H9 (cell line): Measurements from ENCODE around the gene CTSW. TPM values are rescaled to one million over a fixed set of nuclear protein-coding genes. Genes with fewer than 3 reads are reported as not detected.
A peak's percentile ranks its signal among the peaks of the same experiment; 100 is the strongest.

Source experiments
- DNase-seq: peaks from one replicate; pipeline ENCODE4 v3.0.0-alpha.2; 2017
- H2AFZ ChIP-seq: one replicate; pipeline ENCODE4 v1.6.1; 2013; ENCODE audit warnings: mild to moderate bottlenecking, low read length, control low read depth, moderate library complexity
- H2AK5ac ChIP-seq: 2 replicates; pipeline ENCODE4 v1.6.1; 2013; ENCODE audit warnings: low read length, control low read depth, mixed read lengths; ENCODE audit not compliant: insufficient read length
- H2BK120ac ChIP-seq: one replicate; pipeline ENCODE4 v1.6.1; 2013; ENCODE audit warnings: low read depth, mild to moderate bottlenecking, low read length, control low read depth, inconsistent platforms; ENCODE audit not compliant: poor library complexity, severe bottlenecking
- H2BK12ac ChIP-seq: 2 replicates; pipeline ENCODE4 v1.6.1; 2013; ENCODE audit warnings: low read length, control low read depth, mixed read lengths, low read depth; ENCODE audit not compliant: insufficient read length
- H2BK15ac ChIP-seq: 2 replicates; pipeline ENCODE4 v1.6.1; 2013; ENCODE audit warnings: low read depth, low read length, control low read depth
- H2BK20ac ChIP-seq: one replicate; pipeline ENCODE4 v1.6.1; 2013; ENCODE audit warnings: low read depth, mild to moderate bottlenecking, low read length, control low read depth, inconsistent platforms; ENCODE audit not compliant: poor library complexity, severe bottlenecking
- H2BK5ac ChIP-seq: 2 replicates; pipeline ENCODE4 v1.6.1; 2013; ENCODE audit warnings: low read length, control low read depth, mixed read lengths; ENCODE audit not compliant: insufficient read length
- H3K14ac ChIP-seq: 2 replicates; pipeline ENCODE4 v1.6.1; 2013; ENCODE audit warnings: low read length, control low read depth; ENCODE audit not compliant: insufficient read depth
- H3K18ac ChIP-seq: 2 replicates; pipeline ENCODE4 v1.6.1; 2013; ENCODE audit warnings: low read depth, mild to moderate bottlenecking, mixed read lengths, low read length, control low read depth; ENCODE audit not compliant: insufficient read length
- H3K23ac ChIP-seq: 2 replicates; pipeline ENCODE4 v1.6.1; 2013; ENCODE audit warnings: low read length, control low read depth, mixed read lengths, low read depth; ENCODE audit not compliant: insufficient read length
- H3K23me2 ChIP-seq: 2 replicates; pipeline ENCODE4 v1.6.1; 2013; ENCODE audit warnings: low read depth, mild to moderate bottlenecking, mixed read lengths, low read length, control low read depth; ENCODE audit not compliant: insufficient read length, poor library complexity, severe bottlenecking
- H3K27ac ChIP-seq: 2 replicates; pipeline ENCODE4 v1.5.1; 2013; ENCODE audit warnings: low read length, control low read depth, mixed read lengths, low read depth; ENCODE audit not compliant: insufficient read length
- H3K27me3 ChIP-seq: 2 replicates; pipeline ENCODE4 v1.6.1; 2013; ENCODE audit warnings: low read length, control low read depth, inconsistent platforms; ENCODE audit not compliant: insufficient read depth
- H3K4ac ChIP-seq: 2 replicates; pipeline ENCODE4 v1.6.1; 2013; ENCODE audit warnings: low read depth, mild to moderate bottlenecking, control low read depth, inconsistent platforms, low read length, moderate library complexity
- H3K4me1 ChIP-seq: 2 replicates; pipeline ENCODE4 v1.6.1; 2013; ENCODE audit warnings: low read length, control low read depth, inconsistent platforms; ENCODE audit not compliant: insufficient read depth
- H3K4me2 ChIP-seq: 2 replicates; pipeline ENCODE4 v1.6.1; 2013; ENCODE audit warnings: low read length, control low read depth, mixed read lengths; ENCODE audit not compliant: insufficient read length, insufficient read depth
- H3K56ac ChIP-seq: 2 replicates; pipeline ENCODE4 v1.6.1; 2013; ENCODE audit warnings: low read depth, mild to moderate bottlenecking, mixed read lengths, low read length, control low read depth; ENCODE audit not compliant: insufficient read length
- H3K79me1 ChIP-seq: 2 replicates; pipeline ENCODE4 v1.6.1; 2013; ENCODE audit warnings: low read depth, mild to moderate bottlenecking, moderate library complexity, low read length, control low read depth, inconsistent platforms; ENCODE audit not compliant: insufficient read depth, poor library complexity, severe bottlenecking
- H3K79me2 ChIP-seq: 2 replicates; pipeline ENCODE4 v1.6.1; 2013; ENCODE audit warnings: low read length, control low read depth, inconsistent platforms; ENCODE audit not compliant: insufficient read depth
- H3K9ac ChIP-seq: 2 replicates; pipeline ENCODE4 v1.6.1; 2013; ENCODE audit warnings: low read length, control low read depth, mixed read lengths; ENCODE audit not compliant: insufficient read length; ENCODE audit errors: extremely low read depth
- H3K9me3 ChIP-seq: one replicate; pipeline ENCODE4 v1.6.1; 2013; ENCODE audit warnings: low read depth, low read length, inconsistent platforms; ENCODE audit not compliant: control insufficient read depth
- H3T11ph ChIP-seq: one replicate; pipeline ENCODE4 v1.6.1; 2013; ENCODE audit warnings: mild to moderate bottlenecking, low read length, control low read depth, inconsistent platforms
- H4K20me1 ChIP-seq: one replicate; pipeline ENCODE4 v1.6.1; 2013; ENCODE audit not compliant: control insufficient read depth, insufficient read length, insufficient read depth
- H4K5ac ChIP-seq: 2 replicates; pipeline ENCODE4 v1.6.1; 2013; ENCODE audit warnings: low read depth, mild to moderate bottlenecking, mixed read lengths, low read length, control low read depth; ENCODE audit not compliant: insufficient read length
- H4K8ac ChIP-seq: replicated peaks from 2 replicates; pipeline ENCODE4 v1.6.1; 2013; ENCODE audit warnings: low read length, control low read depth, mixed read lengths, low read depth; ENCODE audit not compliant: insufficient read length
- H4K91ac ChIP-seq: 2 replicates; pipeline ENCODE4 v1.6.1; 2013; ENCODE audit warnings: low read depth, mild to moderate bottlenecking, moderate library complexity, mixed read lengths, low read length, control low read depth; ENCODE audit not compliant: insufficient read length
- H3K27ac Mint-ChIP-seq, 3 experiments: 2 replicates in 2 of 3; 3 replicates in 1 of 3; pipeline ENCODE4 v1.8.0; 2020 to 2021; ENCODE audit warnings: mixed read lengths in 3 of 3, mild to moderate bottlenecking in 1 of 3, moderate library complexity in 1 of 3
- H3K27me3 Mint-ChIP-seq: 2 replicates; pipeline ENCODE4 v1.8.0; 2021; ENCODE audit warnings: low read depth, mild to moderate bottlenecking, moderate library complexity, mixed read lengths
- H3K36me3 Mint-ChIP-seq, 3 experiments: 2 replicates in 2 of 3; 3 replicates in 1 of 3; pipeline ENCODE4 v1.8.0; 2020 to 2021; ENCODE audit warnings: low read depth in 3 of 3, mixed read lengths in 3 of 3; ENCODE audit not compliant: insufficient read depth in 1 of 3
- H3K4me1 Mint-ChIP-seq, 2 experiments: 2 replicates each; pipeline ENCODE4 v1.8.0; 2020; ENCODE audit warnings: mixed read lengths in 2 of 2
- H3K4me3 Mint-ChIP-seq, 2 experiments: 2 replicates in 1 of 2; 3 replicates in 1 of 2; pipeline ENCODE4 v1.8.0; 2020 to 2021; ENCODE audit warnings: mild to moderate bottlenecking in 2 of 2, mixed read lengths in 2 of 2, moderate library complexity in 1 of 2
- H3K9me3 Mint-ChIP-seq, 2 experiments: 2 replicates in 1 of 2; 3 replicates in 1 of 2; pipeline ENCODE4 v1.8.0; 2020; ENCODE audit warnings: mild to moderate bottlenecking in 2 of 2, mixed read lengths in 2 of 2, moderate library complexity in 1 of 2
- CTCF ChIP-seq: fragments of 200-600 bp; sonication (generic); conservative IDR thresholded peaks from 3 replicates; pipeline ENCODE4 v1.8.0; 2021; ENCODE audit warnings: antibody characterized with exemption, mild to moderate bottlenecking
- WGBS: extraction: QIAGEN DNeasy Blood & Tissue Kit; methylation state at CpG from one replicate; pipeline ENCODE4 v1.1.7; 2013; ENCODE audit warnings: missing lambda C conversion rate, low lambda C conversion rate, mixed read lengths; ENCODE audit not compliant: insufficient read length; ENCODE audit errors: extremely low coverage; 5-methylcytosine and 5-hydroxymethylcytosine counted together
- total RNA-seq: library from RNA; stranded (reverse); gene quantifications from 2 replicates; pipeline ENCODE4 v1.2.1, GENCODE V29; 2021

The CTSW gene
- total RNA-seq, 1 experiment from 2014 or later = not detected

- H3K4ac ChIP-seq = no peak overlapping the region
- no peak overlapping the region for H3K27ac ChIP-seq
- no peaks in the 10 kb centered on the region for H3K27me3 Mint-ChIP-seq
- no peak overlapping the region for H2BK15ac ChIP-seq
- H3K4me3 Mint-ChIP-seq = peak overlapping the region; percentile 78 to 93
- H3K23me2 ChIP-seq = peaks cover 25% of the 10 kb centered on the region
- H3K9ac ChIP-seq = peak overlapping the region; percentile 85
- no peak overlapping the region for H2BK120ac ChIP-seq
- peak overlapping the region; percentile 91; the same call in 1 of the 2 replicates for H3K14ac ChIP-seq
- no peak overlapping the region for H4K91ac ChIP-seq
- WGBS = no CpG with 5 or more reads among the region's 14 CpGs
- H2BK5ac ChIP-seq = no peak overlapping the region
- no peaks in the 10 kb centered on the region for H3K27me3 ChIP-seq
- TF ChIP-seq CTCF = no peak
- peaks cover 32 to 46% (median 43%) of the 10 kb centered on the region in 3 experiments for H3K36me3 Mint-ChIP-seq
- H3K9me3 ChIP-seq = no peaks in the 10 kb centered on the region
- no peak overlapping the region for H3K18ac ChIP-seq
- H3K4me1 ChIP-seq = no peaks in the 10 kb centered on the region
- H4K20me1 ChIP-seq = peaks cover 2% of the 10 kb centered on the region
- no peak overlapping the region for H3K56ac ChIP-seq
- H3K9me3 Mint-ChIP-seq = peaks cover 0 to 3% of the 10 kb centered on the region in 2 experiments; a peak in 1 of 5 replicates
- peaks cover 9% of the 10 kb centered on the region; the same call in 1 of the 2 replicates for H3K79me2 ChIP-seq
- no peak overlapping the region for H2AFZ ChIP-seq
- peak overlapping the region in 2 of 3 experiments; percentile 72 to 77; a peak in 3 of 7 replicates for H3K27ac Mint-ChIP-seq
- no peak overlapping the region for H4K8ac ChIP-seq
- H2AK5ac ChIP-seq = no peak overlapping the region
- H3K23ac ChIP-seq = no peak overlapping the region
- no peak overlapping the region for H3T11ph ChIP-seq
- no peaks in the 10 kb centered on the region for H3K79me1 ChIP-seq
- H2BK12ac ChIP-seq = no peak overlapping the region
- H3K4me2 ChIP-seq = peak overlapping the region; percentile 92
- no peak overlapping the region for H2BK20ac ChIP-seq
- H4K5ac ChIP-seq = no peak overlapping the region
- DNase-seq = no peak
- H3K4me1 Mint-ChIP-seq = peaks cover 25% of the 10 kb centered on the region in 2 experiments
These were observed 18.5 kb upstream of the CTSW start for GRCh38 chr11:65861165-65861505.
